H1 (cell line): Measurements from ENCODE around the gene LRFN3. TPM values are rescaled to one million over a fixed set of nuclear protein-coding genes. Genes with fewer than 3 reads are reported as not detected.
A peak's percentile ranks its signal among the peaks of the same experiment; 100 is the strongest.

ENCODE experiments used
- CTCF ChIA-PET: fragments of 300-600 bp; sonication (Branson Sonifier 250); formaldehyde crosslinking; loops from one replicate; lab custom pipeline; 2021; ENCODE audit not compliant: partially characterized antibody; lab: Charles Lee
- POLR2A ChIA-PET: fragments of 300-600 bp; sonication (Branson Sonifier 250); formaldehyde crosslinking; loops from one replicate; lab custom pipeline; 2021; ENCODE audit warnings: inconsistent platforms; ENCODE audit not compliant: partially characterized antibody; lab: Charles Lee
- DNase-seq, 2 experiments: peaks; one replicate each; pipeline versions ENCODE4 v3.0.0 to v3.0.0-alpha.2; 2010 to 2022; ENCODE audit warnings: low spot score in 2 of 2, low read depth in 1 of 2, mixed read lengths in 1 of 2
- FAIRE-seq: peaks from 2 replicates; lab custom pipeline; 2011; peaks lifted over from hg19 to GRCh38; lab: Jason Lieb, UNC
- H2AFZ ChIP-seq: 2 replicates; pipeline ENCODE4 v1.8.1; 2012; ENCODE audit warnings: low read length, inconsistent platforms
- H2AK5ac ChIP-seq: 2 replicates; pipeline ENCODE4 v1.6.1; 2013; ENCODE audit warnings: low read depth, low read length
- H2BK120ac ChIP-seq: replicated peaks from 2 replicates; pipeline ENCODE3; 2013; ENCODE audit warnings: low read depth, low read length, inconsistent platforms
- H2BK12ac ChIP-seq: 2 replicates; pipeline ENCODE4 v1.6.1; 2013; ENCODE audit warnings: low read depth, low read length
- H2BK15ac ChIP-seq: 2 replicates; pipeline ENCODE4 v1.6.1; 2013; ENCODE audit warnings: low read length
- H2BK20ac ChIP-seq: 2 replicates; pipeline ENCODE4 v1.6.1; 2013; ENCODE audit warnings: low read length
- H2BK5ac ChIP-seq: 2 replicates; pipeline ENCODE4 v1.6.1; 2013; ENCODE audit warnings: low read depth, low read length
- H3K14ac ChIP-seq: 2 replicates; pipeline ENCODE4 v1.6.1; 2013; ENCODE audit warnings: inconsistent platforms; ENCODE audit not compliant: insufficient read length
- H3K18ac ChIP-seq: 2 replicates; pipeline ENCODE4 v1.6.1; 2013; ENCODE audit warnings: low read length; ENCODE audit errors: extremely low read depth
- H3K23ac ChIP-seq: 2 replicates; pipeline ENCODE4 v1.6.1; 2013; ENCODE audit warnings: inconsistent platforms; ENCODE audit not compliant: insufficient read length
- H3K23me2 ChIP-seq: 2 replicates; pipeline ENCODE4 v1.6.1; 2013; ENCODE audit warnings: low read depth, low read length
- H3K27ac ChIP-seq: 2 replicates; pipeline ENCODE4 v1.6.1; 2011; ENCODE audit warnings: low read depth, low read length, inconsistent platforms
- H3K27me3 ChIP-seq, 4 experiments: replicated peaks in 1 of 4; 1 replicate in 1 of 4; 2 replicates in 3 of 4; pipeline versions ENCODE4 v1.6.1 to v1.8.1; 2011 to 2013; ENCODE audit warnings: low read length in 3 of 4, mild to moderate bottlenecking in 3 of 4, inconsistent platforms in 2 of 4, mixed read lengths in 2 of 4, moderate library complexity in 1 of 4; ENCODE audit not compliant: control insufficient read depth in 3 of 4, insufficient read depth in 3 of 4; ENCODE audit errors: extremely low read depth in 1 of 4
- H3K36me3 ChIP-seq, 4 experiments: 2 replicates each; pipeline versions ENCODE4 v1.6.1 to v1.8.1; 2011 to 2013; ENCODE audit warnings: mild to moderate bottlenecking in 4 of 4, low read length in 3 of 4, moderate library complexity in 2 of 4, control low read depth in 1 of 4, inconsistent platforms in 1 of 4; ENCODE audit not compliant: insufficient read depth in 4 of 4, control insufficient read depth in 2 of 4
- H3K4ac ChIP-seq: replicated peaks from 2 replicates; pipeline ENCODE3; 2013; ENCODE audit warnings: low read length, low read depth, mixed read lengths, inconsistent platforms; ENCODE audit not compliant: insufficient read length
- H3K4me1 ChIP-seq, 4 experiments: replicated peaks in 1 of 4; 1 replicate in 1 of 4; 2 replicates in 3 of 4; pipeline versions ENCODE4 v1.6.1 to v1.8.1; 2011 to 2013; ENCODE audit warnings: low read length in 3 of 4, inconsistent platforms in 2 of 4, mixed read lengths in 1 of 4; ENCODE audit not compliant: insufficient read depth in 4 of 4, control insufficient read depth in 3 of 4
- H3K4me2 ChIP-seq, 2 experiments: 2 replicates each; pipeline versions ENCODE4 v1.6.1 to v1.8.1; 2011 to 2013; ENCODE audit warnings: low read depth in 2 of 2, low read length in 2 of 2, control low read depth in 1 of 2, inconsistent platforms in 1 of 2, mild to moderate bottlenecking in 1 of 2; ENCODE audit not compliant: insufficient read depth in 1 of 2
- H3K4me3 ChIP-seq, 4 experiments: fragments of 200-600, 300-600 bp in 1 of 4; sonication (generic), shearing (Covaris generic), sonication (Bioruptor Twin) in 1 of 4; 2 replicates each; pipeline versions ENCODE4 v1.5.1 to v1.8.1; 2011 to 2016; ENCODE audit warnings: low read length in 4 of 4, low read depth in 3 of 4, control low read depth in 2 of 4, inconsistent platforms in 2 of 4, mild to moderate bottlenecking in 2 of 4, mixed read lengths in 1 of 4, moderate library complexity in 1 of 4; ENCODE audit not compliant: insufficient read depth in 2 of 4; ENCODE audit errors: extremely low read depth in 1 of 4
- H3K56ac ChIP-seq: replicated peaks from 2 replicates; pipeline ENCODE3; 2013; ENCODE audit warnings: low read depth, mild to moderate bottlenecking, mixed read lengths, low read length, inconsistent platforms; ENCODE audit not compliant: insufficient read length
- H3K79me1 ChIP-seq: 2 replicates; pipeline ENCODE4 v1.6.1; 2013; ENCODE audit warnings: low read depth, low read length, control low read depth
- H3K79me2 ChIP-seq, 2 experiments: 2 replicates each; pipeline versions ENCODE4 v1.6.1 to v1.8.1; 2012 to 2013; ENCODE audit warnings: low read length in 2 of 2, mild to moderate bottlenecking in 2 of 2, inconsistent platforms in 1 of 2; ENCODE audit not compliant: insufficient read depth in 2 of 2, control insufficient read depth in 1 of 2
- H3K9ac ChIP-seq, 4 experiments: replicated peaks in 1 of 4; 1 replicate in 1 of 4; 2 replicates in 3 of 4; pipeline versions ENCODE4 v1.6.1 to v1.8.1; 2011 to 2013; ENCODE audit warnings: low read depth in 3 of 4, low read length in 3 of 4, control low read depth in 2 of 4, mild to moderate bottlenecking in 2 of 4, moderate library complexity in 2 of 4, inconsistent platforms in 1 of 4; ENCODE audit errors: extremely low read depth in 1 of 4
- H3K9me3 ChIP-seq, 2 experiments: 2 replicates each; pipeline versions ENCODE4 v1.6.1 to v1.8.1; 2012 to 2013; ENCODE audit warnings: mild to moderate bottlenecking in 2 of 2, moderate library complexity in 2 of 2, control low read depth in 1 of 2, inconsistent platforms in 1 of 2, low read depth in 1 of 2, low read length in 1 of 2, mixed read lengths in 1 of 2; ENCODE audit not compliant: insufficient read depth in 2 of 2
- H4K20me1 ChIP-seq, 2 experiments: replicated peaks in 1 of 2; 2 replicates each; pipeline versions ENCODE3 to v1.8.1; 2011 to 2013; ENCODE audit warnings: inconsistent platforms in 2 of 2, low read length in 2 of 2, mild to moderate bottlenecking in 1 of 2; ENCODE audit not compliant: insufficient read depth in 2 of 2, control insufficient read depth in 1 of 2
- H4K5ac ChIP-seq: 2 replicates; pipeline ENCODE4 v1.6.1; 2013; ENCODE audit warnings: low read length, low read depth, mixed read lengths, inconsistent platforms; ENCODE audit not compliant: insufficient read length
- H4K8ac ChIP-seq: 2 replicates; pipeline ENCODE4 v1.8.0; 2013; ENCODE audit warnings: mild to moderate bottlenecking, moderate library complexity, low read length, inconsistent platforms; ENCODE audit not compliant: insufficient read depth; ENCODE audit errors: extremely low read depth
- H4K91ac ChIP-seq: replicated peaks from 2 replicates; pipeline ENCODE3; 2013; ENCODE audit warnings: low read length, mixed read lengths, inconsistent platforms; ENCODE audit not compliant: insufficient read length
- ASH2L ChIP-seq: fragments of 200-600, 300-600 bp; sonication (generic); IDR thresholded peaks from one replicate; pipeline ENCODE4 v1.7.1; 2017; ENCODE audit warnings: low read length
- BACH1 ChIP-seq: IDR thresholded peaks from 2 replicates; pipeline ENCODE4 v1.6.1; 2012; ENCODE audit warnings: low read length, improper control_type of control experiment
- BRCA1 ChIP-seq: IDR thresholded peaks from 2 replicates; pipeline ENCODE4 v1.6.1; 2012; ENCODE audit warnings: low read depth, low read length, improper control_type of control experiment
- CREB1 ChIP-seq: IDR thresholded peaks from 2 replicates; pipeline ENCODE4 v1.6.1; 2012; ENCODE audit warnings: inconsistent platforms
- EGR1 ChIP-seq: IDR thresholded peaks from 2 replicates; pipeline ENCODE4 v1.6.1; 2011; ENCODE audit warnings: low read depth, low read length, borderline replicate concordance
- KDM1A ChIP-seq: fragments of 200-600, 300-600 bp; sonication (generic); IDR thresholded peaks from 2 replicates; pipeline ENCODE4 v1.7.1; 2016; ENCODE audit warnings: mild to moderate bottlenecking, low read length, borderline replicate concordance
- TAF1 ChIP-seq: IDR thresholded peaks from 2 replicates; pipeline ENCODE4 v1.6.1; 2011; ENCODE audit warnings: mild to moderate bottlenecking, low read depth, low read length
- WGBS, 2 experiments: shearing (Covaris generic) in 1 of 2; methylation state at CpG; one replicate each; pipeline versions ENCODE4 v1.1.6 to v1.1.7; 2013 to 2015; ENCODE audit warnings: low lambda C conversion rate in 2 of 2, mixed read lengths in 2 of 2, inconsistent platforms in 1 of 2, low coverage in 1 of 2, missing lambda C conversion rate in 1 of 2; ENCODE audit not compliant: insufficient replicate concordance in 2 of 2, insufficient coverage in 1 of 2, insufficient read length in 1 of 2; ENCODE audit errors: extremely low coverage in 1 of 2, missing lambda C conversion rate in 1 of 2; 5-methylcytosine and 5-hydroxymethylcytosine counted together
- polyA plus RNA-seq, 7 experiments: library from polyadenylated mRNA; depleted of rRNA in 3 of 7; stranded (reverse) in 5 of 7; unstranded in 2 of 7; fragments of >200 nt in 5 of 7; fragments of 200-250 nt in 2 of 7; gene quantifications; 1 replicate in 5 of 7; 2 replicates in 1 of 7; 4 replicates in 1 of 7; pipeline versions ENCODE4 v1.2.1 to v1.2.3, GENCODE V29; 2011 to 2013; ENCODE audit warnings: missing spikeins in 2 of 7, mixed read lengths in 2 of 7
- total RNA-seq: library from RNA; stranded (reverse); fragmentation: NEBNext Ultra II Directional; extraction: Animal tissue kit (Norgen Biotek cat#: 25700); gene quantifications from 2 replicates; pipeline ENCODE4 v1.2.1, GENCODE V29; 2021
- TF ChIP-seq, protein P1 (sequence below): IDR thresholded peaks from 2 replicates; pipeline ENCODE4 v1.6.1; 2012; ENCODE audit warnings: inconsistent platforms
- TF ChIP-seq, protein P2 (sequence below): IDR thresholded peaks from 2 replicates; pipeline ENCODE4 v1.6.1; 2012; ENCODE audit warnings: inconsistent platforms

Gene LRFN3
- total and polyA plus RNA-seq, 2 of the 8 experiments (the other 6 are each of a cell fraction or from before 2014, with no cell fraction given), result 4.6 to 16.8 TPM

DNA sequence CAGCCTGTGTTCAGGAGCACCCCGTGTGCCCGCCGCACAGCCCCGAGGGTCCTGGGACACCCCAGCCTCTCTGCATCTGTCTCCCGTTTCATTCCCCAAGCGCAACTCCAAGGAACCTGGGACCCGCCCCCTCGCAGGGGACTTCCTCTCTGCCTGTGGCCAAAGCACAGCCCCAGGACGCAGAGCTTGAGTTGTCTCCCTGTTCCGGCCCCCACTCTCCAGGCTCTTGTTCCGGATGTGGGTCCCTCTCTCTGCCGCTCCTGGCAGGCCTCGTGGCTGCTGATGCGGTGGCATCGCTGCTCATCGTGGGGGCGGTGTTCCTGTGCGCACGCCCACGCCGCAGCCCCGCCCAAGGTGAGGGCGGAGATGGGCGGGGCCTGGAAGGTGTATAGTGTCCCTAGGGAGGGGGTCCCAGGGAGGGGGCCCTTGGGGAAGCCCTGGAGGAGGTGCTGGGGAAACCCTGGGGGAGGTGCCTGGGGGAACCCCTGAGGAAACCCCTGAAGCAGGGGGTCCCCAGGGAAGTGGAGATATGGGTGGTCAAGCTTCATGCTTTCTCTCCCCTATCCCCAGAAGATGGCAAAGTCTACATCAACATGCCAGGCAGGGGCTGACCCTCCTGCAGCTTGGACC, 32.5 kb upstream of the LRFN3 start:
- Histone ChIP-seq H2BK20ac (no peak overlapping the region), H3K18ac (peak overlapping the region; percentile 60; the same call in 1 of the 2 replicates), H3K4me2 (peak overlapping the region; percentile 86 to 91), H4K91ac (peak overlapping the region; percentile 73), H3K4me3 (peak overlapping the region; percentile 36 to 62 (median 51)), H3K79me2 (0 out of 4 replicates have a peak, but pooled peaks cover 0 to under 1% of the 10 kb centered on the region in 2 experiments), H3K27ac (no peak overlapping the region), H3K23ac (no peak overlapping the region), H3K9me3 (no peaks in the 10 kb centered on the region), H3K27me3 (no peaks in the 10 kb centered on the region), H3K56ac (no peak overlapping the region), H3K79me1 (no peaks in the 10 kb centered on the region; the same call in 1 of the 2 replicates), H3K4ac (no peak overlapping the region), H2AFZ (0 out of 2 replicates have a peak overlapping the region, but pooled peaks have one; percentile 36), H3K14ac (no peak overlapping the region), H4K8ac (peak overlapping the region; percentile 48; the same call in 1 of the 2 replicates), H2AK5ac (no peak overlapping the region), H3K36me3 (no peaks in the 10 kb centered on the region), H3K9ac (peak overlapping the region in 3 of 4 experiments; percentile 36 to 54 (median 42); a peak in 4 of 7 replicates), H3K4me1 (peaks cover 0 to 21% (median 11%) of the 10 kb centered on the region in 4 experiments; a peak in 6 of 7 replicates), H2BK5ac (peak overlapping the region; percentile 71; the same call in 1 of the 2 replicates), H3K23me2 (peaks cover 10% of the 10 kb centered on the region), H4K20me1 (no peaks in the 10 kb centered on the region), H2BK120ac (no peak overlapping the region), H4K5ac (peak overlapping the region; percentile 32), H2BK12ac (0 out of 2 replicates have a peak overlapping the region, but pooled peaks have one; percentile 50), H2BK15ac (0 out of 2 replicates have a peak overlapping the region, but pooled peaks have one; percentile 61)
- peak; percentile 60 to 78 for DNase-seq
- no peak for FAIRE-seq
- ChIA-PET CTCF (interaction anchor here (0.6 to 1.4 kb wide), 3 partner anchors 18 to 180 kb away, joined by 3 read pairs; no protein-coding TSS in a partner anchor), POLR2A (interaction anchor here (1.5 to 1.6 kb wide), 2 partner anchors 29 to 34 kb away, joined by 3 to 8 read pairs; partner anchors contain the start of gene APLP1)
- TF ChIP-seq EGR1 (peak; percentile 96), KDM1A (no peak), CREB1 (peak; percentile 65; the same call in 1 of the 2 replicates), TAF1 (peak; percentile 55; the same call in 1 of the 2 replicates), BACH1 (peak; percentile 37; the same call in 1 of the 2 replicates), BRCA1 (no peak), ASH2L (no peak)
- TF ChIP-seq, protein P1, sequence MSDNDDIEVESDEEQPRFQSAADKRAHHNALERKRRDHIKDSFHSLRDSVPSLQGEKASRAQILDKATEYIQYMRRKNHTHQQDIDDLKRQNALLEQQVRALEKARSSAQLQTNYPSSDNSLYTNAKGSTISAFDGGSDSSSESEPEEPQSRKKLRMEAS, result peak; percentile 96
- TF ChIP-seq, protein P2, sequence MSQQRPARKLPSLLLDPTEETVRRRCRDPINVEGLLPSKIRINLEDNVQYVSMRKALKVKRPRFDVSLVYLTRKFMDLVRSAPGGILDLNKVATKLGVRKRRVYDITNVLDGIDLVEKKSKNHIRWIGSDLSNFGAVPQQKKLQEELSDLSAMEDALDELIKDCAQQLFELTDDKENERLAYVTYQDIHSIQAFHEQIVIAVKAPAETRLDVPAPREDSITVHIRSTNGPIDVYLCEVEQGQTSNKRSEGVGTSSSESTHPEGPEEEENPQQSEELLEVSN, result peak; percentile 86
- 3% methylated on average over 24 of the region's 24 CpGs; no CpG with 5 or more reads in 1 of the 2 experiments for WGBS, 2 experiments
